Heart left ventricle (tissue), 16 donors: ENCODE results near the gene PRR35. TPM values are rescaled to one million over a fixed set of nuclear protein-coding genes. Genes with fewer than 3 reads are reported as not detected.
A peak's percentile ranks its signal among the peaks of the same experiment; 100 is the strongest.

ENCODE experiments used
- ATAC-seq, 4 donors: fragments of 200-7000 bp; cut with Tn5 transposase; one replicate each; pipeline ENCODE4 v1.9.1; 2020 to 2022; ENCODE audit warnings: moderate library complexity in 4 of 4, mild to moderate bottlenecking in 3 of 4, moderate number of reproducible peaks in 1 of 4
- DNase-seq, 5 donors: peaks; one replicate each; pipeline ENCODE4 v3.0.0-alpha.2; 2020
- H3K27ac ChIP-seq, 12 donors: fragments of 200-600 bp; sonication (generic) in 4 of 12; one replicate each; pipeline versions ENCODE4 v1.5.0 to v1.8.0; 2016 to 2022; ENCODE audit warnings: mild to moderate bottlenecking in 2 of 12
- H3K27me3 ChIP-seq, 9 donors: fragments of 200-600 bp; sonication (generic) in 2 of 9; one replicate each; pipeline versions ENCODE4 v1.5.1 to v1.8.0; 2016 to 2022; ENCODE audit warnings: mild to moderate bottlenecking in 3 of 9
- H3K36me3 ChIP-seq, 9 donors: fragments of 200-600 bp; sonication (generic) in 2 of 9; one replicate each; pipeline versions ENCODE4 v1.5.0 to v1.8.0; 2018 to 2022; ENCODE audit warnings: mild to moderate bottlenecking in 2 of 9
- H3K4me1 ChIP-seq, 12 donors: fragments of 200-600 bp; sonication (generic) in 4 of 12; one replicate each; pipeline versions ENCODE4 v1.5.0 to v1.8.0; 2016 to 2022; ENCODE audit warnings: mild to moderate bottlenecking in 3 of 12
- H3K4me3 ChIP-seq, 12 donors: fragments of 200-600 bp; sonication (generic) in 4 of 12; one replicate each; pipeline versions ENCODE4 v1.5.0 to v1.8.0; 2017 to 2022; ENCODE audit warnings: mild to moderate bottlenecking in 9 of 12, moderate library complexity in 4 of 12
- H3K9me3 ChIP-seq, 12 donors: fragments of 200-600 bp; sonication (generic) in 4 of 12; one replicate each; pipeline versions ENCODE4 v1.5.0 to v1.8.0; 2016 to 2022; ENCODE audit warnings: mild to moderate bottlenecking in 1 of 12
- CTCF ChIP-seq, 12 donors: fragments of 200-600 bp; sonication (generic) in 4 of 12; IDR thresholded peaks; one replicate each; pipeline versions ENCODE4 v1.5.0 to v1.8.0; 2018 to 2022; ENCODE audit warnings: antibody characterized with exemption in 12 of 12, mild to moderate bottlenecking in 5 of 12
- POLR2A ChIP-seq, 2 donors: fragments of 450-650 bp; IDR thresholded peaks; one replicate each; pipeline ENCODE4 v1.6.1; 2017; ENCODE audit warnings: antibody characterized with exemption in 2 of 2, mild to moderate bottlenecking in 2 of 2, moderate library complexity in 2 of 2
- WGBS, 4 donors: extraction: QIAGEN DNeasy Blood & Tissue Kit in 2 of 4; methylation state at CpG; one replicate each; pipeline versions ENCODE4 v1.1.5 to v1.1.7; 2013 to 2018; 5-methylcytosine and 5-hydroxymethylcytosine counted together
- intact Hi-C, 10 donors: fragments of 100-400 bp; cut with DNase I; formaldehyde crosslinking; loops; one replicate each; pipeline versions ENCODE4 v1.11.1 to v1.14.2; 2022
- polyA plus RNA-seq, 2 donors: library from polyadenylated mRNA; stranded (reverse); fragments of 200-250 nt; gene quantifications; one replicate each; pipeline ENCODE4 v1.2.3, GENCODE V29; 2013
- total RNA-seq, 9 donors: library from RNA; depleted of rRNA in 2 of 9; stranded (reverse); fragments of >200 nt in 2 of 9; fragmentation: NEBNext Ultra II Directional in 3 of 9; extraction: Animal tissue kit (Norgen Biotek cat#: 25700) in 3 of 9; gene quantifications; one replicate each; pipeline versions ENCODE4 v1.1.0 to v1.2.4, GENCODE V29; 2016 to 2023
- donor health status: ischemic (EF 13 %, LVEDD 7.1; RV severe dilation, severe dysfunction).
- donor health status: healthy with polysubstance abuse.
- donor health status: DM: no; HTN: yes; CAD: no.
- donor health status: DM: no; HTN: no; CAD: no.
- donor health status: ischemic (EF 25% LVEDD 6.9; RV normal size, moderate dysfunction).
- donor health status: ischemic (EF 25% LVEDD 5.7; RV mildly dilated, moderate dysfunction).
- donor health status: healthy.
- donor health status: DM: yes; HTN: yes; CAD: no.
- donor health status: ischemic (EF 35%, LVEDD 5.7; RV mildly dilated, moderate dysfunction).
- donor health status: nonischemic (EF 11% LVEDD 7.7; RV severe dilation, severe dysfunction).
- donor health status: DM: yes; HTN: yes; CAD: no.
- donor health status: PGD.
- donor health status: ischemic (EF 29% LVEDD 5.4; RV normal size, mild dysfunction).
- donor health status: nonischemic (EF 23%, LVEDD 6.1; RV moderate dilation, normal function).

The PRR35 gene
- total and polyA plus RNA-seq, 11 donors: not detected

- Histone ChIP-seq H3K27me3 (peaks cover 1 to 27% (median 4%) of the 10 kb centered on the region in 9 donors), H3K9me3 (no peaks in the 10 kb centered on the region), H3K4me3 (peak within 1 kb of the TSS in 10 of 12 donors; percentile 39 to 58 (median 45)), H3K27ac (peak within 1 kb of the TSS in 10 of 12 donors; percentile 5 to 75 (median 64)), H3K36me3 (no peaks in the 10 kb centered on the region), H3K4me1 (peaks cover 0 to 46% (median 39%) of the 10 kb centered on the region in 12 donors)
- ATAC-seq: peak; percentile 49 to 79 (median 52)
- no peak for TF ChIP-seq POLR2A (IDR thresholded peaks at IDR 0.05)
- peak in 2 of 12 donors; percentile 12 to 19 for TF ChIP-seq CTCF (IDR thresholded peaks at IDR 0.05)
- intact Hi-C loops: no loop called here
- WGBS, 4 donors: 28 to 45% (median 37%) methylated on average over 11 to 26 of the region's 26 CpGs
- peak; percentile 81 to 87 (median 86) for DNase-seq
Observed at GRCh38 chr16:566475-567372, 6.5 kb downstream of the PRR35 start, which contains the start of gene NHLRC4. NHLRC4 (plus strand) TSS chr16:567005; CDS start chr16:568048, 1,043 bp downstream.

- WGBS, 4 donors: 91 to 93% (median 92%) methylated on average over 16 to 35 of the region's 35 CpGs
- intact Hi-C loops: no loop called here
Observed at GRCh38 chr16:567373-568256, 7.4 kb downstream of the PRR35 start.

GRCh38 chr16:568401-569258 lies 8.4 kb downstream of the PRR35 start:
- H3K4me3 ChIP-seq: peak overlapping the region in 10 of 12 donors; percentile 68 to 98 (median 84)
- WGBS, 4 donors: 75 to 82% (median 79%) methylated on average over 7 to 11 of the region's 11 CpGs

More at GRCh38 chr16:567373-568256, 7.4 kb downstream of the PRR35 start:
- Histone ChIP-seq H3K4me3 (peak overlapping the region in 10 of 12 donors; percentile 39 to 58 (median 45)), H3K9me3 (no peaks in the 10 kb centered on the region), H3K4me1 (peaks cover 0 to 46% (median 39%) of the 10 kb centered on the region in 12 donors), H3K36me3 (no peaks in the 10 kb centered on the region), H3K27me3 (peaks cover 0 to 19% (median 0%) of the 10 kb centered on the region in 9 donors), H3K27ac (peak overlapping the region in 10 of 12 donors; percentile 5 to 75 (median 64))
- no peak for DNase-seq
- TF ChIP-seq CTCF (IDR thresholded peaks at IDR 0.05) (no peak), POLR2A (IDR thresholded peaks at IDR 0.05) (no peak)
- no peak for ATAC-seq

More at GRCh38 chr16:568401-569258, 8.4 kb downstream of the PRR35 start:
- ATAC-seq: no peak
- peaks cover 0 to 11% (median 0%) of the 10 kb centered on the region in 9 donors for H3K27me3 ChIP-seq
- intact Hi-C loops: loop anchor here in 1 of 10 donors (1.0 kb wide), 1 partner anchor 41 kb away; the partner anchor contains the start of gene CAPN15
- no peak for DNase-seq
- H3K9me3 ChIP-seq: no peaks in the 10 kb centered on the region
- H3K4me1 ChIP-seq: peaks cover 0 to 46% (median 39%) of the 10 kb centered on the region in 12 donors
- H3K27ac ChIP-seq: peak overlapping the region in 6 of 12 donors; percentile 74 to 90 (median 82)
- TF ChIP-seq POLR2A (IDR thresholded peaks at IDR 0.05) (no peak), CTCF (IDR thresholded peaks at IDR 0.05) (no peak)
- H3K36me3 ChIP-seq: peaks cover 0 to under 1% (median 0%) of the 10 kb centered on the region in 9 donors
